ENCODE data around the gene SBSN.

DNA sequence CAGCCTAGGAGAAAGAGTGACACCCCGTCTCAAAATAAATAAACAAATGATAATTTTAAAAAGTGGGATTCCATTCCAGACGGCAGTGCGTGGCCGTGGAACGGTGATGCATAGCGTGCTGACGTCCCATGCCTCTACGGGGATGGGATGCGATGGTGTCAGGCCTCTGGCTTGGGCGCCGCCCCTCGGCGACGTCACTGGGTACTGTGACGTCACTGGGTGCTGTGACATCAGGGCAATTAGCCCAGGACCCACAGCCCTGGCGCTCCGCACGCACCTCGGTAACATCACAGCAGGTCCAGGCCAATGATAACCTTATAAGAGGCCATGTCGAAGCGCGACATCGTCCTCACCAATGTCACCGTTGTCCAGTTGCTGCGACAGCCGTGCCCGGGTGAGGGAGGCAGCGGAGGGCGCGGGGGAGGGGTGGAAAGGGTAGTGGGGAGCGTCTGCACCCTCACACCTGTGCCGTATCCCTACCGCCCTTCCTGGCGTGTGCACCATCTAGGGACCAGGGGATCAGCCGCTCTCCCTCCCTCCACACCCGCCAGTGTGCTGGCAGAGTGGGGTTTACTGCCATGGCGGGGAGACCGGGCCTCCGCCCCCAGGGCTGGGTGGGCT is 5.2 kb upstream of the SBSN start, which contains the start of gene GAPDHS:
- TF ChIP-seq POLR2A (IDR thresholded peaks at IDR 0.05; ENCODE audit: low read length): no peak
- no peak for TF ChIP-seq GATA1 (IDR thresholded peaks at IDR 0.05; ENCODE audit: low read depth, low read length)

Measured in erythroblast (primary cell).